Posterior vena cava (tissue), 2 donors: ENCODE results near the gene NUDT22. TPM values are rescaled to one million over a fixed set of nuclear protein-coding genes. Genes with fewer than 3 reads are reported as not detected.

ENCODE experiments used
- DNase-seq: peaks from one replicate; pipeline ENCODE4 v3.0.0-alpha.2; 2020; ENCODE audit warnings: low spot score
- intact Hi-C, 2 donors: fragments of 100-400 bp; cut with DNase I; formaldehyde crosslinking; loops; one replicate each; pipeline versions ENCODE4 v1.14.1 to v1.14.2; 2022 to 2023
- total RNA-seq, 2 donors: library from RNA; stranded (reverse); fragmentation: NEBNext Ultra II Directional; extraction: Animal tissue kit (Norgen Biotek cat#: 25700); gene quantifications; one replicate each; pipeline ENCODE4 v1.2.1, GENCODE V29; 2021
- donor health status: DM: yes; HTN: yes; CAD: no.
- donor health status: DM: yes; HTN: yes; CAD: no.

NUDT22 gene
- total RNA-seq, 2 donors from 2014 or later: 35.8 to 41.1 TPM

DNA sequence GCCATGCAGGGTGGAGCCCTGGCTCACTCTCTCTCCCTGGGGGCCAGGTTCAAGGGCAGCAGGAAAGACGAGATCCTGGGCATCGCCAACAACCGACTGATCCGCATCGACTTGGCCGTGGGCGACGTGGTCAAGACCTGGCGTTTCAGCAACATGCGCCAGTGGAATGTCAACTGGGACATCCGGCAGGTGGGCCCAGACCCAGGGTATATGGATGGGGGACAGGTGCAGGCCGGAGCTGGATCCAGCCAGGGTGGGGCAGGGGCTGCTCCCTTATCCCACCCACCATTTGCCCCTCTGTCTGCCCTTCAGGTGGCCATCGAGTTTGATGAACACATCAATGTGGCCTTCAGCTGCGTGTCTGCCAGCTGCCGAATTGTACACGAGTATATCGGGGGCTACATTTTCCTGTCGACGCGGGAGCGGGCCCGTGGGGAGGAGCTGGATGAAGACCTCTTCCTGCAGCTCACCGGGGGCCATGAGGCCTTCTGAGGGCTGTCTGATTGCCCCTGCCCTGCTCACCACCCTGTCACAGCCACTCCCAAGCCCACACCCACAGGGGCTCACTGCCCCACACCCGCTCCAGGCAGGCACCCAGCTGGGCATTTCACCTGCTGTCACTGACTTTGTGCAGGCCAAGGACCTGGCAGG lies 2.9 kb upstream of the NUDT22 start:
- DNase-seq: peak; percentile 72
- intact Hi-C loops: loop anchor here in 1 of 2 donors (1.0 kb wide), 1 partner anchor 16 kb away; no protein-coding TSS in a partner anchor

DNA sequence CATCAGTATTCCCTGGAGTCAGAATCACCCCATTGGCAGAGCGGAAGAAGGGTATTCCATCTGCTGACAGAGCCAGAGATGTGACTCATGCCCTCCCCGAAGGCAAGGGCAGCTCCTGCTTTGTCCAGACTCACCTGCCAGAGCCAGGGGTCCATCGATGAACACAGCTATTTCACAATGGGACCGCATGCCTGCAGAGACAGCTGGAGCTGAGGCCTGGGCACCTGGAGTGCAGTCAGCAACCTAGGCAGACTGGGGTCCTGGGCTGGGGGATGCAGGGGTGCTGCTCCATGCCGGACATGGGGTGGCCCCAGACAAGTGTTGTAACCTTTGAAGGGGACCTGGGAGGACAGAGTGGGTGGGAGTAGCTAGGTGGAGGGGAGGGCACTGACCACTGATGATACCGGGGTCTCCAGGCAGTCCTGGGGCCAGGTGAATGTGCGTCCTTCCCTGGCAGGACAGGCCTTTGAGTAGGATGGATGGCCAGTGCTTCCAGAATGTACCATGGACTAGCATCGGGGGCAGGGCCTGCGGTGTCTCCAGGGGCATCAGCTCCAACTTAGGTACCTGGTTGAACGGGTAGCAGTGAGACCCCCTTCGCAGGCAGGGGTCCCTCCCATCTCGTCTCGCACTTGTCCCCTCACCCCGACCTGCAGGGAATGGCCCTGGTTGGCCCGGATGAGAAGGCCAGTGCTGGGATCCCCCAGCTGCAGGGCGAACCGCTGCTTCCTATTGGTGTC lies 1.8 kb upstream of the NUDT22 start:
- DNase-seq: peak; percentile 73
- intact Hi-C loops: no loop called here

DNA sequence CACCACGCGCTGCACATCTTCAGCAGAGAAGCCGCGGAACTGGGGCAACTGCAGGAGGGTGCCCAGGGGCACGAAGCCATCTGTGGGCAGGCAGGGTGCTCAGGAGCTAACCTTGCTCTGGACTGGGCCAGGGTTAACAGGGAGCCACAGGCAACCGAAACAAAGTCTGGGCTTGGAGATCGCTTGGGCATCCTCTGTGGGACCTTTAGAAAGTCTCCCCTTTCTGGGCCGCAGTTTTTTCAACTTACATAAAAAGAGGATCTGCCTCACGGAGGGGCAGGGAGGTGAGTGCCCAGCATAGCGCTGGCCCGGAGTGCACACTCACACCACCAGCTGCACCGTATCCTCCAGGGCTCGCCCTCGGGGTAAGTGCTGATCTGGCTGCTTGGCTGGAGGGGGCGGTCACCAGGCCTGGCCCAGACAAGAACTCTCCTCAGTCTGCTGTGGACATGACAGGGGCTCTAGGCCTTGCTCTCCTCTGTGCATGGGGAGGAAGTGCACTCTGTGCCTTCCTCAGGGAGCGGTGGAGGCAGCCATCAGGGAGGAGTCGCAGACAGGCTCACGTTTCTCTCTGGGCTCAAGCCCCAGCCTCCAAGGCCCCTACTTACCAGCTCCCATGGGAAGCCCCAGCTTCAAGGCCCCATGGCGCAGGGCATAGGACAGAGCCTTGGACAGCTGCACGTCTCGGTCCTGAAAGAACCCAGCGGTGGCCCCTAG lies 1.0 kb upstream of the NUDT22 start:
- intact Hi-C loops: no loop called here
- DNase-seq: peak; percentile 83

DNA sequence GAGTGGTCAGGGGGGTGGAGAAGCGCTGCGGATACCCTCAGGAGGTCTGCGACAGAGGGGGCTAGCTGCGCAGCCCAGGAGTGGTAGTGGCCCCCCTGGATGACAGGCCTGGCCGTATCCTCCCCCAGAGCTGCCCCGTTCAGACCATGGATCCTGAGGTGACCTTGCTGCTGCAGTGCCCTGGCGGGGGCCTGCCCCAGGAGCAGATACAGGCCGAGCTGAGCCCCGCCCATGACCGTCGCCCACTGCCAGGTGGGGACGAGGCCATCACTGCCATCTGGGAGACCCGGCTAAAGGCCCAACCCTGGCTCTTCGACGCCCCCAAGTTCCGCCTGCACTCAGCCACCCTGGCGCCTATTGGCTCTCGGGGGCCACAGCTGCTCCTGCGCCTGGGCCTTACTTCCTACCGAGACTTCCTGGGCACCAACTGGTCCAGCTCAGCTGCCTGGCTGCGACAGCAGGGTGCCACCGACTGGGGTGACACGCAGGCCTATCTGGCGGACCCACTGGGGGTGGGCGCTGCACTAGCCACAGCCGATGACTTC lies 505 bp downstream of the NUDT22 start:
- intact Hi-C loops: no loop called here
- DNase-seq: peak; percentile 89

DNA sequence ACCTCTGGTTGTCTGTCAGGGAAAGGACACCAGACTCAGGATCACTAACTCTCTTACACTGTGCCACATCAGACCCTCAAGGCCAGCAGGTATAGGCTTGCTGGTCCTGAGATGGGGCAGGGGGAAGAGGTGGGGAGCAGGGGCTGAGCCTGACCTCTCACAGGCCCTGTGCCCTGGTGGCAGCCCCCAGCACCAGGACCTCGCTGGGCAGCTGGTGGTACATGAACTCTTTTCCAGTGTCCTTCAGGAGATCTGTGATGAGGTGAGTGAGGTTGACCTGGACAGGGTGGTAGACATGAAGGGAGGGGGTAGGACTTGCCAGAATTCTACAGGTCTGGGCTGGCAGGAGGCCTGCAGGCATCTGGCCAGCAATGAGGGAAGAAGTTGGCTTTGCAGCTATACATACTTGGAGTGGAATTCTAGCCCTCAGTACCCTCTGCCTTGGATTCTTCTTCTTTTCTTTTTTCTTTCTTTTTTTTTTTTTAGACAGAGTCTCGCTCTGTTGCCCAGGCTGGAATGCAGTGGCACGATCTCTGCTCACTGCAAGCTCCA lies 1.4 kb downstream of the NUDT22 start:
- intact Hi-C loops: no loop called here
- DNase-seq: peak; percentile 74

DNA sequence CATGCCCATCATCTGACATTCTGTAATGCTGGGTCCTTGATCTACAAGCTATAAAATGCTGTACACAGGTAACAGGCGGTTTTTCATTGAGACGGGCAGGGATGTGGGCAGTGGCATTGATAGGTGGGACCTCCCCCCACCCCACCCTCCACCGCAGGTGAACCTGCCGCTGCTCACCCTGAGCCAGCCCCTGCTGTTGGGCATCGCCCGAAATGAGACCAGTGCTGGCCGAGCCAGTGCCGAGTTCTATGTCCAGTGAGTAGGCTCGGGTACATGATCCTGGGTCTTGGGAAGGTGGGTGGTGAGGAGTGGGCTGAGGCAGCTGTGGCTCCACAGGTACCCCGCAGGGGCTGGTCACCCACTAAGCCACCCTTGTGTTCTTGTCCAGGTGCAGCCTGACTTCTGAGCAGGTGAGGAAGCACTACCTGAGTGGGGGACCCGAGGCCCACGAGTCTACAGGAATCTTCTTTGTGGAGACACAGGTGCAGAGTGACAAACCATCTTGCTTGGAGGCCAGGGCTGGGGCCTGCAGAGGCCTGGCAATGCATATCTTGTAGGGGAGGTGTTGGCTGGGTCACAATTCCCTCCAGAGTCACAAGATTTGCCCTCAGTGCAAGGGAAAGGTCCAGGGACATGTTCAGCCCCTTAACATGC lies 3.1 kb downstream of the NUDT22 start:
- intact Hi-C loops: no loop called here
- no peak for DNase-seq

DNA sequence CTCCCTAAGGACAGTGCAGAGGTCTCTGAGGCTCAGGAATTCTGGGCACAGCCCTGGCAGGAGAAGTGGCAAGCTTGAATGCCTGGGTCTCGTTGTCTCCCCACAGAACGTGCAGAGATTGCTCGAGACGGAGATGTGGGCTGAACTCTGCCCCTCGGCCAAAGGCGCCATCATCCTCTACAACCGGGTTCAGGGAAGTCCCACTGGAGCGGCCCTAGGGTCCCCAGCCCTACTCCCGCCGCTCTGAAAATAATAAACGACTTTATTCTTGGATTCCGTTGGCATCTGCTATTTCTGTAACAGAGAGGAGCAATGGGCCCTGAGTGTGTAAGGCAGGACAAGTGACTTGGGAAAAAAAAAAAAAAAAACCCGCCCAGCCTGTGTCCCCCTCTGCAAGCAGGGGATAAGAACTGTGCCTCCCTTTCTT lies 3.7 kb downstream of the NUDT22 start:
- intact Hi-C loops: no loop called here
- DNase-seq: no peak

DNA sequence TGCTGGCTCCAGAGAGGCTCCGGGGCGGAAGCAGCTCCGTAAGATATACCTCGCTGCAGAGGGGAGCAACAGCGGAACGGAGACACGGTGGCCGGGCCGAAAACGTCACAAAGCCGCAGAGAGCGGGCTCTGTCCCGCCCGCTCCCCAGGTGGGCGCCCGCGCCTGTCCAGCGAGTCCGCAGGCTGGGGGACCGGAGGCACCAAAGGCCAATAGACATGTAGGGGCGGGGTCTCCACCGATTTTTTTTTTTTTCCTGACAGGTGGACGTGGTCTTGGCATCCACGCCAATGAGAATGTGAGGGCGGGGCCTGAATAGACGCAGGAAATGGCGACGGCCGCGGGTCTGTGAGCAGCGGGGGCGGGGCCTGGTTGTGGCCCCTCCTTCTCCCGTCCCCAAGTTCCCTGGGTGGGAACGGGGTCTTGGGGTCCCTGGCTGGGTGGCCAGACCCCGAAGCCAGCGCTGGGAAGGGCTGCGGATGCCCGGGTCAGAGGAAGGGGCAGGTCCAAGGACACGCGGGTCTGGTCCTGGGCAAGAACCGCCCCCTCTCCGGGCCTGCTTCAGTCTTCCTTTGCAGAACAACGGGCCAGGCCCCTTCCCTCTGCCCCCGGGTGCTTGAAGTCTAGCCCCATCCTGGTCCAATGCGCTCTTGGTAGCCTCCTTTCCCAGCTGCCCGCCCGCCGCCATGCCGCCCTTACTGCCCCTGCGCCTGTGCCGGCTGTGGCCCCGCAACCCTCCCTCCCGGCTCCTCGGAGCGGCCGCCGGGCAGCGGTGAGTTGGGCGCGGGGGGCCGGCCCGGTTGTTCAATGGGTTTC lies 4.3 kb downstream of the NUDT22 start, which contains the start of gene DNAJC4:
TSS of gene DNAJC4 (plus strand) at position 378 of the 814 bp plus-strand sequence. CDS start at position 685, 307 bp downstream.
- intact Hi-C loops: no loop called here
- DNase-seq: peak; percentile 96

DNA sequence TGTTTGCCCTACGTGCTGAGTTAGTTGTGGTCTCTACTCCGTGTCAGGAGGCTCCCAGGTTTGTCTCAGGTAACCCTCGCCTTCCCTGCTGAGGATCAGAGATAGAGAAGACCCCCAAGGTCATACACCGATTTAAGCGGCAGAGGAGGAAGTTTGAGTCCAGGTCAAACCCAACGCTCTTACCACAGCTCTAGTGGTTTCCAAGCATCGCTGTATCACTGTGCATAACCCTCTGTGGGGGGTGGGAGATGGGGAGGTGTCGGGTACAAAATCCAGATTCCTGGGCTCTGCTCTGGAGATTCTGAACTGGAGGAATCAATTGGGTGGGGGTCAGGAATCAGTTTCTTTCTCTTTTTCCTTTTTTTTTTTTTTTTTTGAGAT lies 4.9 kb downstream of the NUDT22 start:
- intact Hi-C loops: no loop called here
- DNase-seq: no peak

DNA sequence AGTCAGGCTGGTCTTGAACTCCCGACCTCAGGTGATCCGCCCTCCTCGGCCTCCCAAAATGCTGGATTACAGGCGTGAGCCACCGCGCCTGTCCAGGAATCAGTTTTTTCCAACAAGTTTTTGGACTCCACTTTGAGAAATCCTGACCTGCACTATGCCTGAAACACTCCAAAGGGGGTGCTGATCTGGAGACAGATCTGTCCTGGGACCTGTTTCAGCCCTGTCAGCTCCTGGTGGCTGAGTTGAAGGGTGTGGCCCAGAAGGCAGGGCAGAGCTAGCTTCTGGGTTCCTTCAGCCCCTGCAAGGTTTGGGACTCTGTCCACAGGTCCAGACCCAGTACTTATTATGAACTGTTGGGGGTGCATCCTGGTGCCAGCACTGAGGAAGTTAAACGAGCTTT lies 5.5 kb downstream of the NUDT22 start:
- intact Hi-C loops: no loop called here
- no peak for DNase-seq

DNA sequence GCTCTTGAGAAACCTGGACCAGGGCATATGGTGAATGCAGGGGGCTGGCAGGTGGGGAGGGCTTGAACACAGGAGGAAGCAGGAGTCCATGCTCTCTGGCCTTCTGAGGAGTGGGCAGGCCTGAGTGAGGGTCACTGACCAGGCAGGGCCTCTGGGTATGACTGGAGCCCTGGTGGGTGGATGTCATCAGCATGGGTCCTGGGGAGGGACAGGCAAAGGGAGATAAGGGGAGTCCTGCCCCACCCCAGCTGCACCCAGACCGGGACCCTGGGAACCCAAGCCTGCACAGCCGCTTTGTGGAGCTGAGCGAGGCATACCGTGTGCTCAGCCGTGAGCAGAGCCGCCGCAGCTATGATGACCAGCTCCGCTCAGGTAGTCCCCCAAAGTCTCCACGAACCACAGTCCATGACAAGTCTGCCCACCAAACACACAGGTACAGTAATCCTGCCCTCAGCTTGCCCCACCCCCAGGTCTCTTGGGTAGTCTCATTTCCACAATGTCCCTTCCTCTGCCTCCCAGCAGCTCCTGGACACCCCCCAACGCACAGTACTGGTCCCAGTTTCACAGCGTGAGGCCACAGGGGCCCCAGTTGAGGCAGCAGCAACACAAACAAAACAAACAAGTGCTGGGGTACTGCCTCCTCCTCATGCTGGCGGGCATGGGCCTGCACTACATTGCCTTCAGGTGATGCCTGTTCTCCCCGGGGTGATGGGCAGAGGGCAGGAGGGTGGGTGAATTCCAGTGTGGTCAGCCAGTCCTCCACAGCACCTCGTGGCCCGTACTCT lies 6.3 kb downstream of the NUDT22 start:
- no peak for DNase-seq
- intact Hi-C loops: no loop called here

DNA sequence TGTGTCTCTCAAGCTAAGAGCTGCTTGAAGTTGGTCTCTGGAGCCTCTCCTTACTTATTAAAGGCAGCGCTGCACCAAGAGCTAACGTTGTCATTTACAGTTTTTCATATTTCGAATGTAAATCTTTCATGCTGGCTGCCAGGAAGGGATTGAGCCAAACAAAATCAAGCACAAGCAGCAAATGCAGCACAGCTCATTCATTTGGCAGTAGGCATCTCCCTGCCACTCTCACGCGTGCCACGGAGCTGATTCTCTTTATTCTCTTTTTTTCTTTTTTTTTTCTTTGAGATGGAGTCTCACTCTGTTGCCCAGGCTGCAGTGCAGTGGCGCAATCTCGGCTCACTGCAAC lies 6.9 kb downstream of the NUDT22 start:
- intact Hi-C loops: no loop called here
- DNase-seq: no peak

DNA sequence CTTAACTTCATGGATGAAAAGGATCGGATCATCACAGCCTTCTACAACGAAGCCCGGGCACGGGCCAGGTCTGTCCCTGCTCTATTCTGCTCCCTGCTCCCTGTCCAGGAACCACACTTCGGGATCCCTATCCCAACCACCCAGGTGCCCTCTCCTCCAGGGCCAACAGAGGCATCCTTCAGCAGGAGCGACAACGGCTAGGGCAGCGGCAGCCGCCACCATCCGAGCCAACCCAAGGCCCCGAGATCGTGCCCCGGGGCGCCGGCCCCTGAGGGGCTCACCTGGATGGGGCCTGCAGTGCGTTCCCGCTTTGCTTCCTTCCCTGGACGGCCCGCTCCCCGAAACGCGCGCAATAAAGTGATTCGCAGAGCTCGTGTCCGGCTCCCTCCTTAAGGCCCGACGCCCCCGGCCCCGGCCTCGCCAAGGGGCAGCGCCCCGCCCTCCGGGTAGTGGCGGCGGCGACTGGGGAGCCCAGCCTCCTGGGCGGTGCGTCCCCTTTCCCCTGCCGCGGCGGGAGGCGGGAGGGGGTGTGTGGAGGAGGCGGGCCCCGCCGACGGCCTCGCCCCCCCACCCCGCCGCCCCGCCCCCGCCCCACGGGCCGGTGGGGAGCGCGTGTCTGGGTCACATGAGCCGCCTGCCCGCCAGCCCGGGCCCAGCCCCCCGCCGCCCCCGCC lies 8.0 kb downstream of the NUDT22 start, which contains the start of gene VEGFB:
TSS of gene VEGFB (plus strand) at position 672 of the 674 bp plus-strand sequence. CDS start 250 bp downstream, outside the sequence.
- DNase-seq: peak; percentile 91
- intact Hi-C loops: no loop called here

DNA sequence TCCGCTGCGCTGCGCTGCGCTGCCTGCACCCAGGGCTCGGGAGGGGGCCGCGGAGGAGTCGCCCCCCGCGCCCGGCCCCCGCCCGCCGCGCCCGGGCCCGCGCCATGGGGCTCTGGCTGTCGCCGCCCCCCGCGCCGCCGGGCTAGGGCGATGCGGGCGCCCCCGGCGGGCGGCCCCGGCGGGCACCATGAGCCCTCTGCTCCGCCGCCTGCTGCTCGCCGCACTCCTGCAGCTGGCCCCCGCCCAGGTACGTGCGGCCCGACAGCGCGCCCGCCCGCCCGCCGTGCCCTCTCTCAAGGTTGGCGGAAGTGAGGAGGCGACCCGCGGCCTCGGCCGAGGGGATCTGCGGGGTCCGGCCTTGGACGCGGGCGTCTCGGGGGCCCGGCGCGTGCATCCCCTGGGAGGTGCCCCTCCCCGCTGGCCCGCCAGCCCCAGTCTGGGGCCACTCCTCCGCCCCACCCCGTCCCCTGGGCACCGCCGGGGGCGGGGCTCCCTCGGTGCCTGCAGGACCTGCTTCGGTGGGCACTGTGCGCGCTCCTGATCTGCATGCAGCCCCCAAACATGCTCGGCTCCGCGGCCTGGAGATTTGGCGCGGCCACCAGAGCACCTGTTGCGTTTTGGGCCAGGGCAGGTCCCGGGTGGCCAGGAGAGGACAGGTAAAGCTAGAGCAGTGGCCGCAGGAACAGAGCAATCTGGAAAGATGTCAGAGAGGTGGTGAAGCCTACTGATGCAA lies 8.7 kb downstream of the NUDT22 start:
- intact Hi-C loops: no loop called here
- no peak for DNase-seq

DNA sequence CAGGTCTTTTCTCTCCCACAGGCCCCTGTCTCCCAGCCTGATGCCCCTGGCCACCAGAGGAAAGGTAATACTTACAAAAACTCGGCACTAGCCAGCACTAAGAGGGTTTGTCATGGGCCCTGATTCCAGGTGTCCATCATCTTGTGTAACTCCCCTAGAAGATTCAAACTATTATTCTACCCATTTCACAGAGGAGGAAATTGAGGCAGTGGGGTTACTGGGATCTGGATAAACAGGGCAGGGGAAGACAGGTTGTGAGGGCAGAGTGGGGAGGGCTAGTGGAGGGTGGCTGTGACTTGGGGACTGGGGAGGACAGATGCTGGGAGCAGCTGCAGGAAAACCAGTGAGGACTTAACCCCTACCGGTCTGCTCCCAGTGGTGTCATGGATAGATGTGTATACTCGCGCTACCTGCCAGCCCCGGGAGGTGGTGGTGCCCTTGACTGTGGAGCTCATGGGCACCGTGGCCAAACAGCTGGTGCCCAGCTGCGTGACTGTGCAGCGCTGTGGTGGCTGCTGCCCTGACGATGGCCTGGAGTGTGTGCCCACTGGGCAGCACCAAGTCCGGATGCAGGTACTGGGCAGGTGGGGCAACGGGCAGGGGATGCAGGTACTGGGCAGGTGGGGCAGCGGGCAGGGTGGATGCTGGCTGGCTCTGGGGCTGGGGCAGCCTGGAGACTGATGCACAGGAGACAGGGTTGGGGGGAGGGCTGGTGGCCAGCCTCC lies 9.5 kb downstream of the NUDT22 start:
- no peak for DNase-seq
- intact Hi-C loops: no loop called here

DNA sequence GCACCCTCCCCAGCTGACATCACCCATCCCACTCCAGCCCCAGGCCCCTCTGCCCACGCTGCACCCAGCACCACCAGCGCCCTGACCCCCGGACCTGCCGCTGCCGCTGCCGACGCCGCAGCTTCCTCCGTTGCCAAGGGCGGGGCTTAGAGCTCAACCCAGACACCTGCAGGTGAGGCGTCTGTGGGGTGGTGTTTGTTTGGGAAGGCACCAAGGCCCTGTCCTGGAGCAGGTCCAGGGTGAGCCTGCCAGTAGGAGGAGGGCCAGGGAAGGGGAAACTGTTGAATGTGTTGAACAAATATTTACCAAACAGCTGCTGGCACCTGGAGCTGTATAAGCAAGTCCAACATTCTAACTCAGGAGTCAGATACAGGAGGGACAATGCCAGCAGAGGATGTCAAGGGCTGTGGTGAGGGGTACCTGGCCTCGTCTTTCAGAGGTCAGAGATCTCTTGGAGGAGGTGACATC lies 11.4 kb downstream of the NUDT22 start:
- intact Hi-C loops: no loop called here

More for the DNA sequence above, 11.4 kb downstream of the NUDT22 start:
- no peak for DNase-seq
